Activated CD4-positive, alpha-beta T cell treated with anti-CD3 and anti-CD28 coated beads for 36 hours (primary cell): ENCODE measurements around the gene DSG2. TPM values are rescaled to one million over a fixed set of nuclear protein-coding genes. Genes with fewer than 3 reads are reported as not detected.

Experiments
- ATAC-seq: fragments of 200-7000 bp; cut with Tn5 transposase; one replicate; pipeline ENCODE4 v1.10.0; 2021; ENCODE audit warnings: mild to moderate bottlenecking, moderate library complexity
- CTCF ChIA-PET: fragments of 350-600 bp; sonication (Branson Sonifier 250); formaldehyde crosslinking; loops from one replicate; lab custom pipeline; 2021; ENCODE audit warnings: antibody characterized with exemption; lab: Charles Lee
- POLR2A ChIA-PET: fragments of 350-600 bp; sonication (Branson Sonifier 250); formaldehyde crosslinking; loops from one replicate; lab custom pipeline; 2021; ENCODE audit warnings: antibody characterized with exemption, inconsistent platforms; lab: Charles Lee
- DNase-seq: peaks from one replicate; pipeline ENCODE4 v3.0.0-alpha.2; 2020
- H3K27ac Mint-ChIP-seq: one replicate; pipeline ENCODE4 v1.8.0; 2021; ENCODE audit warnings: mixed read lengths
- H3K27me3 Mint-ChIP-seq: one replicate; pipeline ENCODE4 v1.8.0; 2021; ENCODE audit warnings: mixed read lengths
- H3K36me3 Mint-ChIP-seq: one replicate; pipeline ENCODE4 v1.8.0; 2021; ENCODE audit warnings: low read depth, mixed read lengths
- H3K4me1 Mint-ChIP-seq: one replicate; pipeline ENCODE4 v1.8.0; 2021; ENCODE audit warnings: mixed read lengths
- H3K4me3 Mint-ChIP-seq: one replicate; pipeline ENCODE4 v1.8.0; 2021; ENCODE audit warnings: mild to moderate bottlenecking, moderate library complexity, mixed read lengths
- H3K9me3 Mint-ChIP-seq: one replicate; pipeline ENCODE4 v1.8.0; 2021; ENCODE audit warnings: low read depth, mixed read lengths
- intact Hi-C, 2 experiments: fragments of 100-400 bp; cut with DNase I in 1 of 2; cut with micrococcal nuclease in 1 of 2; formaldehyde crosslinking; loops; one replicate each; pipeline versions ENCODE4 v1.14.2 to v1.15.1; 2022 to 2024; cut with DNase I, micrococcal nuclease
- total RNA-seq, 2 experiments: library from RNA; stranded (reverse); gene quantifications; one replicate each; pipeline ENCODE4 v1.2.3, GENCODE V29; 2021

Gene DSG2
- total RNA-seq, 2 experiments from 2014 or later: 1.1 to 1.3 TPM

DNA sequence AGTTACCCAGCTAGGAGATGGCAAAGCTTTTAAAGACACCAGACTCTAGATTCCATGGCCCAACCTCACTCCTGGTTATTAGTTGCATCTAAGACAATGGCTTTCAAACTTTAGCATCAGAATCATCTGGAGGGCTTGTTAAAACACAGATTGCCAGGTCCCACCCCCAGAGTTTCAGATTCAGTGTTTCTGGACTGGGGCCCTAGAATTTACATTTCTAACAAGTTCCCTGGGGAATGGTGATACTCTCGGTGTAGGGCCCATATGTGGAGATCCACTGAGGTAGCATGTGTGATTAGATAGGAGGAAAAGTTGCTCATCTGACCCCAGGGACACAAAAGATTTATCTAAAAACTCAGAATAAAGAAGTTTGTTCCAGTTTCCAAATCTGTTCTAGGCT lies 79.2 kb downstream of the DSG2 start:
- H3K27me3 Mint-ChIP-seq: no peaks in the 10 kb centered on the region
- H3K9me3 Mint-ChIP-seq: no peaks in the 10 kb centered on the region
- POLR2A ChIA-PET: no interaction called here
- no peaks in the 10 kb centered on the region for H3K36me3 Mint-ChIP-seq
- DNase-seq (no peak), ATAC-seq (no peak)
- CTCF ChIA-PET: no interaction called here
- no peak overlapping the region for H3K27ac Mint-ChIP-seq
- intact Hi-C loops: no loop called here
- H3K4me3 Mint-ChIP-seq: no peak overlapping the region
- H3K4me1 Mint-ChIP-seq: no peaks in the 10 kb centered on the region

DNA sequence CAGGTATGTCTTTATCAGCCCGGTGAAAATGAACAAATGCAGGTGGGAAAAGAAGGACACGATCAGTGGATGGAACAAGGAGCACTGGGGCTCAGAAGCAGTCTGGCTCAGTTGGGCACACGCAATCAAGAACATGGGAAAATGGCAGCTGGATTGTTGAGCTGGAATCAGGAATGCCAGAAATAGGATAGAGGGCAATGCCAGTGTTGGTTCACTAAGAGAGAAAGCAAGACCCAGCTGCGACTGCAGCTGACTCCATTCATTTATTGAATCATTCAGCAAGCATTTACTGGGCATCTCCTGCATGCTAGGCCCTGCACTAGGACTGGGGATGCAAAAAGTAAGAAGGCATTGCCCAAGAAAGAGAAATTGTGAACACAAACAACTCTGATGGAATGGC lies 80.1 kb downstream of the DSG2 start:
- Mint-ChIP-seq H3K36me3 (no peaks in the 10 kb centered on the region), H3K27ac (no peak overlapping the region), H3K27me3 (no peaks in the 10 kb centered on the region), H3K4me3 (no peak overlapping the region), H3K9me3 (no peaks in the 10 kb centered on the region), H3K4me1 (no peaks in the 10 kb centered on the region)
- ChIA-PET CTCF (interaction anchor here (1.2 to 1.3 kb wide), 2 partner anchors 22 to 145 kb away, joined by 3 to 4 read pairs; no protein-coding TSS in a partner anchor), POLR2A (no interaction called here)
- intact Hi-C loops: no loop called here
- ATAC-seq: no peak
- no peak for DNase-seq

DNA sequence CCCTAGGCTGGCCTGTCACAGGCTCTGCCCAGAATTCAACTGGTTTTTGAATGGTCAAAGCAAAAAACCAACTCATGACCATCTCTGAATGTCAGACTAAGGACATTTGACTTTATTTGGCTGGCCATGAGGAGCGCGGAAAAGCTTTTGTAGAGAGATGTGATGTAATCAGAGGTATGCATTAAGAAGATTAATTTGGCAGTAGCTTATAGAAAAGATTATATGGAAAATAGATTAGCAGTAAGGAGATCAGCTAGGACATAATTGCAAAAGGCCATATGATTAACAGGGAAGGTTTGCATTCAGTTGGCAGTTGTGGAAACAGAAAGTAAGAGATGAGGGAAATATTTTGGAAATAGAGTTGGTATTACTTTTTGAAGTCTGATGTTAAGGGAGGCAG lies 81.4 kb downstream of the DSG2 start:
- H3K4me1 Mint-ChIP-seq: no peaks in the 10 kb centered on the region
- no peaks in the 10 kb centered on the region for H3K9me3 Mint-ChIP-seq
- no peak overlapping the region for H3K4me3 Mint-ChIP-seq
- POLR2A ChIA-PET: no interaction called here
- H3K27ac Mint-ChIP-seq: no peak overlapping the region
- no peak for DNase-seq
- intact Hi-C loops: no loop called here
- no peak for ATAC-seq
- CTCF ChIA-PET: interaction anchor here (1.0 to 1.3 kb wide), 2 partner anchors 23 to 57 kb away, joined by 4 to 7 read pairs; no protein-coding TSS in a partner anchor
- no peaks in the 10 kb centered on the region for H3K36me3 Mint-ChIP-seq
- no peaks in the 10 kb centered on the region for H3K27me3 Mint-ChIP-seq

DNA sequence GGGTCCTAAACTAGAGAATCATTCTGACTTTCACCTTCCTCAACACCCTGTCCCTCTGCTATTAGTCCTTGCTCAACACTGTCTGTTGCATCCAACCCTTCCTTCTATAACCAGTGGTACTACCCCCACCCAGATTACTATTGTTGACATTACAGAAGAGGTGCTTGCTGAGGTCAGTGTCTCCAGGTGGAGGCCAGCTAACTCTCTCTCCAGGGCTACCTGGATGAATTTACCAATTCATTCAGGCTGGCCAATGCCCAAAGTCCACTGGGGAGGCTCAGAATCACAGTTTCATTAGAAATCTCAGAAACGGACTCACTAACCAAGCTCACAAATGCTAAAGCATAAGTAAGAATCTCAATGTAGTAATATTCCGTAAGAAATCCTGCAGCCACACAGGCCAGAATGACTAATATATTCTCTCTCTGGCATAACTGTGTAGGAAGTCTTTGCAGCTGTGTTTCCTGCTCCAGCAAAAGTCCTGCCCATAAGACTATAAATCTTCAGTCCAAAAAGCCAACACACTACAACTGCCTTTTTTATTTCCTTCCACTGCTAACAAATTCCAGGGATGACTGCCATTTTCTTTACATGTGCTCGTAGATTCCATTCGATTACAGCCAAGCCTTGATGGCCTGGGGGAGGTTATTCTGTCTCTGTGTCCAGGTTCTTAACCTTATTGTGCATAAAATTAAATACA lies 83.7 kb downstream of the DSG2 start:
- ChIA-PET POLR2A (no interaction called here), CTCF (no interaction called here)
- DNase-seq (no peak), ATAC-seq (no peak)
- Mint-ChIP-seq H3K4me1 (no peaks in the 10 kb centered on the region), H3K27ac (no peak overlapping the region), H3K36me3 (no peaks in the 10 kb centered on the region), H3K27me3 (no peaks in the 10 kb centered on the region), H3K4me3 (no peak overlapping the region), H3K9me3 (no peaks in the 10 kb centered on the region)
- intact Hi-C loops: no loop called here

DNA sequence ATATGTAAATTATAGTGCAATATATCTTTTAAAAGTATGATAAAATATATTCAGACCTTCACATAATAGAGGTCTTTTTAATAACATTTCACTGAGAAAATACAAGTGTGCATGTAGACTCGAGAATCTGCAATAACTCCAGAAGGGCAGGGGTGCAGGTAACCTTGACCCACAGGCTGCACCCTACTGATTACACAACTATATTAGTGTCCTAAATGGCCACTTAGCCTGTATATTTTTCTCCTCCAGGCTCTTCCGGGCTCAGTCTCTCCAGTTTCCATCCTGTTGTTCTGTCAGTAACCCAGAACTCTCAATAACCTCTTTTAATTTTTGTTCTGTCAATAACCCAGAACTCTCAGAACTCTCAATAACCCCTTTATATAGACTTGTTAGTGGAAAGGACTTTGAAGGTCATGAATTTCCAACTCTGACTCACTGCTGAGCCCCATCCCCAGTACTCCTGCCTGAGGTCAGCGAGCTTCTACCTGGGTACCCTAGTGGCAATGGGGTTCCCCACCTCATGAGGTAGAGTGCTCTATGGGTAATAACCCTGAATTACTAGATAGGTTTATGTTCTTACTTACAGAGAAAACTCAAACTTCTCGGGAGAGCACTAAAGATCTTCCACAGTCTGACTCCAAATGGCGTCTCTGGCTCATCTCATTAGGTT lies 85.3 kb downstream of the DSG2 start:
- intact Hi-C loops: no loop called here
- no peaks in the 10 kb centered on the region for H3K4me1 Mint-ChIP-seq
- POLR2A ChIA-PET: no interaction called here
- DNase-seq (no peak), ATAC-seq (no peak)
- H3K36me3 Mint-ChIP-seq: no peaks in the 10 kb centered on the region
- CTCF ChIA-PET: no interaction called here
- no peaks in the 10 kb centered on the region for H3K9me3 Mint-ChIP-seq
- no peak overlapping the region for H3K27ac Mint-ChIP-seq
- H3K4me3 Mint-ChIP-seq: no peak overlapping the region
- H3K27me3 Mint-ChIP-seq: no peaks in the 10 kb centered on the region

DNA sequence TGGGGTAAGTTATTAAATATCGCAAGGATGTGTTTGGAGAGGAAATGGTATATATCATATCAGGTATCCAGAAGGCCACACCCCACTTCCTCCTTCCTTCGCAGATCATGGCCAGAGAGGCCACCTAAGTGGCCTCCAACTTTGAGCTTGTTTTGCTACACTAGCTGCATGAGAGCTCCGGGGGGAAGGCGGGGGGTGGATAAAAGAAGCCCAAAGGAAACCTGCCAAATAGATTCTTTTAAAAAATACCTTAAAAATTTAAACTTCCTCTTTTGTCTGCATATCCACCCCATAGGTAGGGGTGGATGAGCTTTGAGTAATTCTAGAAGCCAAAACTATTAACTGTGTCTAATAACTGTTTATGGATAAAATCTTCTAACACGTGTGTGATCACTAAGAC lies 88.0 kb downstream of the DSG2 start:
- CTCF ChIA-PET: interaction anchor here (0.6 to 1.0 kb wide), 2 partner anchors 14 to 55 kb away, joined by 3 to 4 read pairs; no protein-coding TSS in a partner anchor
- Mint-ChIP-seq H3K27ac (no peak overlapping the region), H3K36me3 (no peaks in the 10 kb centered on the region), H3K27me3 (no peaks in the 10 kb centered on the region), H3K4me1 (no peaks in the 10 kb centered on the region), H3K9me3 (no peaks in the 10 kb centered on the region), H3K4me3 (no peak overlapping the region)
- POLR2A ChIA-PET: no interaction called here
- ATAC-seq: no peak
- intact Hi-C loops: no loop called here
- no peak for DNase-seq

DNA sequence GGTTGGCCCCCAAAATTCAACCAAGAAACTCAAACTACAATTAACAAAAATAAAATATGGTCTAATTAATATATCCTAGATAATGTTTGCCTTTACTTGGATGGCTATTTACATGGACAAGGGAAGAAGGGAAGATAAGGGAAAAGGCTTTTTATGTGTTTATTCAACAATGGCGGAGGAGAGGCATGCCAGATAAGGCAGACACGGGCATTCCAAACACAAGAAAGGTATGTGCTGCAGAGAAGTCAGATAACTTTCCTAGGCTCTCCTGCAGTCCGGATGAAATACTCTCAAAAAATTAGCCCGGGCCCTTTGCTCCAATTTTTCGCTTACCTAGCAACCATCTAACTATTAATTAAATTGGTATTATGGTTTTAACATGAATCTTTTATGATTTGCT lies 88.6 kb downstream of the DSG2 start:
- no peaks in the 10 kb centered on the region for H3K36me3 Mint-ChIP-seq
- no peaks in the 10 kb centered on the region for H3K27me3 Mint-ChIP-seq
- H3K4me1 Mint-ChIP-seq: no peaks in the 10 kb centered on the region
- ATAC-seq (no peak), DNase-seq (no peak)
- POLR2A ChIA-PET: no interaction called here
- no peak overlapping the region for H3K4me3 Mint-ChIP-seq
- intact Hi-C loops: no loop called here
- H3K9me3 Mint-ChIP-seq: no peaks in the 10 kb centered on the region
- H3K27ac Mint-ChIP-seq: no peak overlapping the region
- CTCF ChIA-PET: interaction anchor here (0.6 to 1.0 kb wide), 2 partner anchors 14 to 54 kb away, joined by 3 to 4 read pairs; no protein-coding TSS in a partner anchor

DNA sequence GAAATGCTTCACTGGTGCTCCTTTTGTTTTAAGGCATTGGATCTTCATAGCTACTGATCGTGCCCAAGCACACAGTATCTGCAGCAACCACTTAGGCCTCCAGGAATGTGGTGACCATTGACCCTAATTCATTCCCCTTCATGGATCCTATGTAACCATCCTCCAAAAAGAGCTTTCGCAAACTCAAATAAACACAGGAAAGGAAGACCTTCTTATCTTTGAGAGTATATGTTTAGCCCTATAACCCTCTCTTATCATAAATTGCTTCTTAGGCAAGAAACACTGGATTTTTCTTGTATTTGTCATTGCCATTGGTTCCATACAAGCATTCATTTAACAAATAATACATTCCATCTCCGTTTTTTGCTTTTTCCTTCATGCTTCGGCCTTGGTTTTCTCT lies 89.6 kb downstream of the DSG2 start:
- CTCF ChIA-PET: interaction anchor here (0.7 kb wide), 1 partner anchor 434 kb away, joined by 3 read pairs; no protein-coding TSS in a partner anchor
- no peaks in the 10 kb centered on the region for H3K9me3 Mint-ChIP-seq
- POLR2A ChIA-PET: no interaction called here
- H3K27ac Mint-ChIP-seq: no peak overlapping the region
- H3K36me3 Mint-ChIP-seq: no peaks in the 10 kb centered on the region
- no peak for ATAC-seq
- H3K4me3 Mint-ChIP-seq: no peak overlapping the region
- no peak for DNase-seq
- intact Hi-C loops: no loop called here
- no peaks in the 10 kb centered on the region for H3K4me1 Mint-ChIP-seq
- H3K27me3 Mint-ChIP-seq: no peaks in the 10 kb centered on the region

DNA sequence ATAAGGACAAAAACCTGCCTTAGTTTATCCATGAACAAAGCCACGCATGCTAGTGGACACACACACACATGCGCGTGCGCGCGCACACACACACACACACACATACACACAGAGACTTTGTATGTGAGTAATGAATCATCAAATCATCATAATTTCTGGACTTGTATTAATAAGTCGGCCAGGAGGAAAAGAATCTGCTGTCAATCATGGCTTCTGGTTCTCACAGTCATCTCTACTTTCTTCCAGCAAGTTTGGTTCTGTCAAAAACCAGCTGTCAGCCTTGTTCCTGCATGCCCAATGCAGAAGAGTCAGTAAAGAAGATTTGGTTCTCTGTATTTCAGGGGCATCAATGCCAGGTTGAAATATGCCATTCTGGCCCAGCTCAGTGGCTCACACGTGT lies 92.6 kb downstream of the DSG2 start:
- Mint-ChIP-seq H3K4me1 (no peaks in the 10 kb centered on the region), H3K27me3 (no peaks in the 10 kb centered on the region), H3K27ac (no peak overlapping the region), H3K36me3 (no peaks in the 10 kb centered on the region), H3K4me3 (no peak overlapping the region), H3K9me3 (no peaks in the 10 kb centered on the region)
- ChIA-PET CTCF (no interaction called here), POLR2A (no interaction called here)
- intact Hi-C loops: no loop called here
- ATAC-seq (no peak), DNase-seq (no peak)

DNA sequence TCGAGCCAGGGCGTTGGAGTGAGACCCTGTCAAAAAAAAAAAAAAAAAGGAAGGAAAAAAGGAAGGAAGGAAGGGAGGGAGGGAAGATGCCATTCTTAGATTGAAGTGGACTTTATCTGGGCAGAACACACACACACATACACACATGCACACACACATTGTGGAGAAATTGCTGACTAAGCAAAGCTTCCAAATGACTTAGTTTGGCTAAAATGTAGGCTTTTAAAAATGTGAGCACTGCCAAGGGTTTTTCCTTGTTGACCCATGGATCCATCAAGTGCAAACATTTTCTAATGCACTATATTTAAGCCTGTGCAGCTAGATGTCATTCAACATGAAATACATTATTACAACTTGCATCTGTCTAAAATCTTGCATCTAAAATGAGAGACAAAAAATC lies 93.1 kb downstream of the DSG2 start:
- no peak for DNase-seq
- ChIA-PET CTCF (no interaction called here), POLR2A (no interaction called here)
- no peaks in the 10 kb centered on the region for H3K27me3 Mint-ChIP-seq
- H3K4me3 Mint-ChIP-seq: no peak overlapping the region
- no peaks in the 10 kb centered on the region for H3K36me3 Mint-ChIP-seq
- no peaks in the 10 kb centered on the region for H3K9me3 Mint-ChIP-seq
- intact Hi-C loops: no loop called here
- no peak overlapping the region for H3K27ac Mint-ChIP-seq
- no peaks in the 10 kb centered on the region for H3K4me1 Mint-ChIP-seq
- no peak for ATAC-seq

DNA sequence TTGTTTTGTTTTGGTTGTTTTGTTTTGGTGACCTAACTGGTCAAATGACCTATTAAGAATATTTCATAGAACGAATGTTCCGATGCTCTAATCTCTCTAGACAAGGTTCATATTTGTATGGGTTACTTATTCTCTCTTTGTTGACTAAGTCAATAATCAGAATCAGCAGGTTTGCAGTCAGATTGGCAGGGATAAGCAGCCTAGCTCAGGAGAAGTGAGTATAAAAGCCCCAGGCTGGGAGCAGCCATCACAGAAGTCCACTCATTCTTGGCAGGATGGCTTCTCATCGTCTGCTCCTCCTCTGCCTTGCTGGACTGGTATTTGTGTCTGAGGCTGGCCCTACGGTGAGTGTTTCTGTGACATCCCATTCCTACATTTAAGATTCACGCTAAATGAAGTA lies 93.7 kb downstream of the DSG2 start, which contains the start of gene TTR:
Gene TTR (plus strand): TSS at position 250 of the 400 bp plus-strand sequence. CDS start 26 bp downstream, at position 276.
- CTCF ChIA-PET: interaction anchor here (1.4 kb wide), 1 partner anchor 133 kb away, joined by 3 read pairs; no protein-coding TSS in a partner anchor

More for the DNA sequence above, 93.7 kb downstream of the DSG2 start, which contains the start of gene TTR:
- Mint-ChIP-seq H3K4me3 (no peak within 1 kb of the TSS), H3K4me1 (no peaks in the 10 kb centered on the region), H3K27me3 (no peaks in the 10 kb centered on the region), H3K36me3 (no peaks in the 10 kb centered on the region), H3K9me3 (no peaks in the 10 kb centered on the region), H3K27ac (no peak within 1 kb of the TSS)
- intact Hi-C loops: no loop called here
- ATAC-seq (no peak), DNase-seq (no peak)
- POLR2A ChIA-PET: no interaction called here
